Duodenal mucosa (tissue), 2 donors: Measurements from ENCODE around the gene PDGFC.

ENCODE experiments used
- H3K27ac ChIP-seq: one replicate; pipeline ENCODE4 v1.7.0; 2013; ENCODE audit warnings: low read depth, low read length
- H3K27me3 ChIP-seq, 2 donors: one replicate each; pipeline ENCODE4 v1.7.0; 2013; ENCODE audit warnings: low read length in 2 of 2, control low read depth in 1 of 2; ENCODE audit not compliant: insufficient read depth in 2 of 2, control insufficient read depth in 1 of 2
- H3K36me3 ChIP-seq, 2 donors: one replicate each; pipeline ENCODE4 v1.7.0; 2013; ENCODE audit warnings: low read length in 2 of 2, control low read depth in 1 of 2; ENCODE audit not compliant: insufficient read depth in 2 of 2, control insufficient read depth in 1 of 2
- H3K4me1 ChIP-seq, 2 donors: one replicate each; pipeline ENCODE4 v1.7.0; 2013; ENCODE audit warnings: low read length in 2 of 2, control low read depth in 1 of 2; ENCODE audit not compliant: insufficient read depth in 2 of 2, control insufficient read depth in 1 of 2
- H3K4me3 ChIP-seq, 2 donors: one replicate each; pipeline ENCODE4 v1.7.0; 2013; ENCODE audit warnings: low read length in 2 of 2, low read depth in 1 of 2
- H3K9ac ChIP-seq, 2 donors: one replicate each; pipeline ENCODE4 v1.7.0; 2013; ENCODE audit warnings: low read length in 2 of 2, low read depth in 1 of 2
- H3K9me3 ChIP-seq, 2 donors: one replicate each; pipeline ENCODE4 v1.7.0; 2013; ENCODE audit warnings: low read length in 2 of 2, control low read depth in 1 of 2; ENCODE audit not compliant: control insufficient read depth in 1 of 2

PDGFC gene

GRCh38 chr4:156792462-156793085, 179.0 kb downstream of the PDGFC start:
- Histone ChIP-seq H3K4me3 (no peak overlapping the region), H3K9me3 (no peaks in the 10 kb centered on the region), H3K9ac (no peak overlapping the region), H3K4me1 (no peaks in the 10 kb centered on the region), H3K36me3 (no peaks in the 10 kb centered on the region), H3K27ac (no peak overlapping the region), H3K27me3 (no peaks in the 10 kb centered on the region)

- no peak overlapping the region for H3K27ac ChIP-seq
Observed at GRCh38 chr4:156790866-156791265, 180.7 kb downstream of the PDGFC start.

DNA sequence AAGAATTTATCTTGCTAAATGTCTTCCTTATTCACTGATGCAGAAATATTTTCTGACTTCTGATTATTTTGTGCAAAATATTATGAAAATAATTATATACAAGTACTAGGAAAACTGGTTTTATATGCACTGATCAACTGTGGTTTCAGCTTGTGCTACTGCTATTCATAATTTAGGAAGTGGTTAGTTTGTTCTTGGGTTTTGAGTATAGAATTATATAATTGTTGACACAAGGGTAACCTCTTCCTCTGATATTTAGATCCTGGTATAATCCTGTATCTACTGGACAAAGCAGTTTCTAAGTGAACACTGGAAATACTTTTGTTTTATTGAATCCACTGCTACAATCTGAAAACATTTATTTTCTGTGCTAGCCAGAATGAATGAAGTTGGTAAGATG, 182.8 kb downstream of the PDGFC start:
- no peaks in the 10 kb centered on the region for H3K4me1 ChIP-seq
- H3K9me3 ChIP-seq: no peaks in the 10 kb centered on the region
- H3K27me3 ChIP-seq: no peaks in the 10 kb centered on the region
- no peaks in the 10 kb centered on the region for H3K36me3 ChIP-seq
- no peak overlapping the region for H3K27ac ChIP-seq
- no peak overlapping the region for H3K9ac ChIP-seq
- no peak overlapping the region for H3K4me3 ChIP-seq

More at GRCh38 chr4:156790866-156791265, 180.7 kb downstream of the PDGFC start:
- Histone ChIP-seq H3K9ac (no peak overlapping the region), H3K4me3 (no peak overlapping the region), H3K36me3 (no peaks in the 10 kb centered on the region), H3K4me1 (no peaks in the 10 kb centered on the region), H3K9me3 (no peaks in the 10 kb centered on the region), H3K27me3 (no peaks in the 10 kb centered on the region)

GRCh38 chr4:156786713-156787112, 184.9 kb downstream of the PDGFC start:
- no peaks in the 10 kb centered on the region for H3K27me3 ChIP-seq
- H3K4me3 ChIP-seq: no peak overlapping the region
- H3K9ac ChIP-seq: no peak overlapping the region
- no peak overlapping the region for H3K27ac ChIP-seq
- H3K36me3 ChIP-seq: no peaks in the 10 kb centered on the region
- H3K9me3 ChIP-seq: no peaks in the 10 kb centered on the region
- no peaks in the 10 kb centered on the region for H3K4me1 ChIP-seq

GRCh38 chr4:156784970-156785369, 186.6 kb downstream of the PDGFC start:
- Histone ChIP-seq H3K4me1 (no peaks in the 10 kb centered on the region), H3K9me3 (no peaks in the 10 kb centered on the region), H3K27ac (no peak overlapping the region), H3K36me3 (no peaks in the 10 kb centered on the region), H3K27me3 (no peaks in the 10 kb centered on the region), H3K4me3 (no peak overlapping the region), H3K9ac (no peak overlapping the region)

GRCh38 chr4:156783966-156784365, 187.6 kb downstream of the PDGFC start:
- H3K9ac ChIP-seq: no peak overlapping the region
- no peak overlapping the region for H3K4me3 ChIP-seq
- H3K4me1 ChIP-seq: peaks cover 0 to 4% of the 10 kb centered on the region in 2 donors
- no peak overlapping the region for H3K27ac ChIP-seq
- no peaks in the 10 kb centered on the region for H3K36me3 ChIP-seq
- H3K27me3 ChIP-seq: no peaks in the 10 kb centered on the region
- no peaks in the 10 kb centered on the region for H3K9me3 ChIP-seq

- Histone ChIP-seq H3K27ac (no peak overlapping the region), H3K36me3 (no peaks in the 10 kb centered on the region), H3K4me1 (peaks cover 0 to 6% of the 10 kb centered on the region in 2 donors)
Observed at GRCh38 chr4:156782491-156782890, 189.1 kb downstream of the PDGFC start.

GRCh38 chr4:156781852-156782251, 189.7 kb downstream of the PDGFC start:
- Histone ChIP-seq H3K9me3 (no peaks in the 10 kb centered on the region), H3K27ac (no peak overlapping the region), H3K36me3 (no peaks in the 10 kb centered on the region), H3K4me1 (peaks cover 0 to 6% of the 10 kb centered on the region in 2 donors), H3K9ac (no peak overlapping the region), H3K4me3 (no peak overlapping the region), H3K27me3 (no peaks in the 10 kb centered on the region)

More at GRCh38 chr4:156782491-156782890, 189.1 kb downstream of the PDGFC start:
- Histone ChIP-seq H3K9ac (no peak overlapping the region), H3K4me3 (no peak overlapping the region), H3K9me3 (no peaks in the 10 kb centered on the region), H3K27me3 (no peaks in the 10 kb centered on the region)

DNA sequence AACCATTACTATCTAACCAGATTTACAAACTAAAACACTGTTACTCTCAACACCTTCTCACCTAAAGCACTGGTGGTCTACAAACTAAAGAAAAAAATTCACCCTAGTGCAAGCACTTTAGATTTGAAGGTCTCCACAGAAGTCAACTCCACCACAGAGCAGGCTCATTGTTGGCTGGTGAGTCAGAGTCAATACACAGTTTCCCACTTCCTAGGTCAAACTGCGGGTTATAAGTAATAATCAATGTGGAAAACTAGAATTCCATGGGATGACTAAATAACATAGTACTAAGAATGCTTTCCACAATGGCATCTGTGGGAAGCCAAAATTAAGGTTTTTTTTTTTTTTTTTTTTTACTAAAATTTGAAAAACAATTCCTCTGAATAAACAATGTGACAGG, 191.8 kb downstream of the PDGFC start:
- no peak overlapping the region for H3K4me3 ChIP-seq
- no peaks in the 10 kb centered on the region for H3K27me3 ChIP-seq
- H3K36me3 ChIP-seq: no peaks in the 10 kb centered on the region
- no peak overlapping the region for H3K9ac ChIP-seq
- H3K4me1 ChIP-seq: peaks cover 0 to 6% of the 10 kb centered on the region in 2 donors
- H3K9me3 ChIP-seq: no peaks in the 10 kb centered on the region
- no peak overlapping the region for H3K27ac ChIP-seq

GRCh38 chr4:156779042-156779441, 192.6 kb downstream of the PDGFC start:
- no peaks in the 10 kb centered on the region for H3K27me3 ChIP-seq
- H3K4me3 ChIP-seq: no peak overlapping the region
- peaks cover 0 to 10% of the 10 kb centered on the region in 2 donors for H3K4me1 ChIP-seq
- H3K9ac ChIP-seq: no peak overlapping the region
- no peak overlapping the region for H3K27ac ChIP-seq
- no peaks in the 10 kb centered on the region for H3K9me3 ChIP-seq
- H3K36me3 ChIP-seq: no peaks in the 10 kb centered on the region
